ENCODE measurements around the gene LDB2. TPM values are rescaled to one million over a fixed set of nuclear protein-coding genes. Genes with fewer than 3 reads are reported as not detected.

Gene LDB2
- total RNA-seq, 2 experiments from 2014 or later: 0.14 TPM; not detected in 1

- peaks cover 10% of the 10 kb centered on the region for H3K9me3 Mint-ChIP-seq (ENCODE audit: low read depth)
- no peak for ATAC-seq
- intact Hi-C loops (cut with DNase I, micrococcal nuclease): no loop called here
Observed at GRCh38 chr4:16726368-16727050, 171.9 kb downstream of the LDB2 start.

GRCh38 chr4:16725252-16725651, 173.2 kb downstream of the LDB2 start:
- H3K9me3 Mint-ChIP-seq (ENCODE audit: low read depth): peaks cover 10% of the 10 kb centered on the region
- H3K27ac Mint-ChIP-seq: no peak overlapping the region
- H3K4me3 Mint-ChIP-seq: no peak overlapping the region
- peaks cover 3% of the 10 kb centered on the region for H3K27me3 Mint-ChIP-seq
- no peaks in the 10 kb centered on the region for H3K4me1 Mint-ChIP-seq
- ChIA-PET POLR2A (no interaction called here), CTCF (no interaction called here)
- ATAC-seq: no peak
- no peak for DNase-seq
- H3K36me3 Mint-ChIP-seq (ENCODE audit: low read depth): no peaks in the 10 kb centered on the region
- intact Hi-C loops (cut with DNase I, micrococcal nuclease): no loop called here

More at GRCh38 chr4:16726368-16727050, 171.9 kb downstream of the LDB2 start:
- Mint-ChIP-seq H3K4me1 (no peaks in the 10 kb centered on the region), H3K27me3 (peaks cover 3% of the 10 kb centered on the region), H3K27ac (no peak overlapping the region), H3K36me3 (ENCODE audit: low read depth) (no peaks in the 10 kb centered on the region), H3K4me3 (no peak overlapping the region)
- ChIA-PET POLR2A (no interaction called here), CTCF (interaction anchor here (0.9 kb wide), 1 partner anchor 10 kb away, joined by 3 read pairs; no protein-coding TSS in a partner anchor)
- DNase-seq: no peak

GRCh38 chr4:16722416-16722815, 176.0 kb downstream of the LDB2 start:
- ATAC-seq (no peak), DNase-seq (no peak)
- intact Hi-C loops (cut with DNase I, micrococcal nuclease): no loop called here
- ChIA-PET CTCF (no interaction called here), POLR2A (no interaction called here)
- Mint-ChIP-seq H3K36me3 (ENCODE audit: low read depth) (no peaks in the 10 kb centered on the region), H3K4me3 (no peak overlapping the region), H3K4me1 (no peaks in the 10 kb centered on the region), H3K27ac (no peak overlapping the region), H3K27me3 (no peaks in the 10 kb centered on the region), H3K9me3 (ENCODE audit: low read depth) (peaks cover 10% of the 10 kb centered on the region)

GRCh38 chr4:16721613-16722291, 176.7 kb downstream of the LDB2 start:
- no peaks in the 10 kb centered on the region for H3K27me3 Mint-ChIP-seq
- POLR2A ChIA-PET: no interaction called here
- no peak overlapping the region for H3K4me3 Mint-ChIP-seq
- DNase-seq (no peak), ATAC-seq (no peak)
- no peaks in the 10 kb centered on the region for H3K36me3 Mint-ChIP-seq (ENCODE audit: low read depth)
- peaks cover 10% of the 10 kb centered on the region for H3K9me3 Mint-ChIP-seq (ENCODE audit: low read depth)
- CTCF ChIA-PET: no interaction called here
- no peaks in the 10 kb centered on the region for H3K4me1 Mint-ChIP-seq
- H3K27ac Mint-ChIP-seq: no peak overlapping the region
- intact Hi-C loops (cut with DNase I, micrococcal nuclease): no loop called here

GRCh38 chr4:16720761-16721160, 177.7 kb downstream of the LDB2 start:
- Mint-ChIP-seq H3K9me3 (ENCODE audit: low read depth) (peaks cover 10% of the 10 kb centered on the region), H3K36me3 (ENCODE audit: low read depth) (no peaks in the 10 kb centered on the region), H3K27ac (no peak overlapping the region), H3K4me1 (no peaks in the 10 kb centered on the region), H3K4me3 (no peak overlapping the region), H3K27me3 (no peaks in the 10 kb centered on the region)
- no peak for ATAC-seq
- intact Hi-C loops (cut with DNase I, micrococcal nuclease): no loop called here
- ChIA-PET POLR2A (no interaction called here), CTCF (no interaction called here)
- DNase-seq: no peak

GRCh38 chr4:16717266-16717970, 181.0 kb downstream of the LDB2 start:
- Mint-ChIP-seq H3K36me3 (ENCODE audit: low read depth) (no peaks in the 10 kb centered on the region), H3K27ac (no peak overlapping the region), H3K4me1 (no peaks in the 10 kb centered on the region), H3K4me3 (no peak overlapping the region), H3K9me3 (ENCODE audit: low read depth) (peaks cover 1% of the 10 kb centered on the region), H3K27me3 (no peaks in the 10 kb centered on the region)
- no peak for DNase-seq
- ChIA-PET CTCF (interaction anchor here (1.4 kb wide), 1 partner anchor 9 kb away, joined by 3 read pairs; no protein-coding TSS in a partner anchor), POLR2A (no interaction called here)
- ATAC-seq: no peak
- intact Hi-C loops (cut with DNase I, micrococcal nuclease): no loop called here

- no peaks in the 10 kb centered on the region for H3K36me3 Mint-ChIP-seq (ENCODE audit: low read depth)
- ATAC-seq: no peak
- H3K27ac Mint-ChIP-seq: no peak overlapping the region
- H3K4me1 Mint-ChIP-seq: no peaks in the 10 kb centered on the region
- H3K4me3 Mint-ChIP-seq: no peak overlapping the region
- CTCF ChIA-PET: no interaction called here
- H3K9me3 Mint-ChIP-seq (ENCODE audit: low read depth): no peaks in the 10 kb centered on the region
- POLR2A ChIA-PET: no interaction called here
- intact Hi-C loops (cut with DNase I, micrococcal nuclease): no loop called here
- H3K27me3 Mint-ChIP-seq: peaks cover 2% of the 10 kb centered on the region
- DNase-seq: no peak
Observed at GRCh38 chr4:16715482-16715881, 183.0 kb downstream of the LDB2 start.

GRCh38 chr4:16714191-16714590, 184.3 kb downstream of the LDB2 start:
- CTCF ChIA-PET: interaction anchor here (1.1 kb wide), 1 partner anchor 403 kb away, joined by 3 read pairs; no protein-coding TSS in a partner anchor
- DNase-seq (no peak), ATAC-seq (no peak)
- no peak overlapping the region for H3K4me3 Mint-ChIP-seq
- POLR2A ChIA-PET: interaction anchor here (0.6 kb wide), 1 partner anchor 427 kb away, joined by 3 read pairs; no protein-coding TSS in a partner anchor
- H3K27ac Mint-ChIP-seq: no peak overlapping the region
- intact Hi-C loops (cut with DNase I, micrococcal nuclease): no loop called here
- no peaks in the 10 kb centered on the region for H3K36me3 Mint-ChIP-seq (ENCODE audit: low read depth)
- no peaks in the 10 kb centered on the region for H3K9me3 Mint-ChIP-seq (ENCODE audit: low read depth)
- peaks cover 2% of the 10 kb centered on the region for H3K27me3 Mint-ChIP-seq
- H3K4me1 Mint-ChIP-seq: no peaks in the 10 kb centered on the region

GRCh38 chr4:16713696-16714095, 184.7 kb downstream of the LDB2 start:
- POLR2A ChIA-PET: interaction anchor here (0.6 kb wide), 1 partner anchor 427 kb away, joined by 3 read pairs; no protein-coding TSS in a partner anchor
- CTCF ChIA-PET: interaction anchor here (1.1 kb wide), 1 partner anchor 403 kb away, joined by 3 read pairs; no protein-coding TSS in a partner anchor
- intact Hi-C loops (cut with DNase I, micrococcal nuclease): no loop called here
- no peak for ATAC-seq
- Mint-ChIP-seq H3K27me3 (peaks cover 2% of the 10 kb centered on the region), H3K4me3 (no peak overlapping the region), H3K9me3 (ENCODE audit: low read depth) (no peaks in the 10 kb centered on the region), H3K27ac (no peak overlapping the region), H3K36me3 (ENCODE audit: low read depth) (no peaks in the 10 kb centered on the region), H3K4me1 (no peaks in the 10 kb centered on the region)
- no peak for DNase-seq

- Mint-ChIP-seq H3K36me3 (ENCODE audit: low read depth) (no peaks in the 10 kb centered on the region), H3K27me3 (peaks cover 4% of the 10 kb centered on the region), H3K4me1 (no peaks in the 10 kb centered on the region), H3K9me3 (ENCODE audit: low read depth) (no peaks in the 10 kb centered on the region), H3K27ac (no peak overlapping the region), H3K4me3 (no peak overlapping the region)
- CTCF ChIA-PET: interaction anchor here (1.1 kb wide), 1 partner anchor 402 kb away, joined by 3 read pairs; no protein-coding TSS in a partner anchor
- POLR2A ChIA-PET: no interaction called here
- ATAC-seq (no peak), DNase-seq (no peak)
- intact Hi-C loops (cut with DNase I, micrococcal nuclease): no loop called here
Observed at GRCh38 chr4:16713271-16713670, 185.2 kb downstream of the LDB2 start.

- H3K36me3 Mint-ChIP-seq (ENCODE audit: low read depth): no peaks in the 10 kb centered on the region
- DNase-seq (no peak), ATAC-seq (no peak)
- no peak overlapping the region for H3K27ac Mint-ChIP-seq
- peaks cover 9% of the 10 kb centered on the region for H3K27me3 Mint-ChIP-seq
- H3K4me3 Mint-ChIP-seq: no peak overlapping the region
- CTCF ChIA-PET: no interaction called here
- intact Hi-C loops (cut with DNase I, micrococcal nuclease): no loop called here
- H3K9me3 Mint-ChIP-seq (ENCODE audit: low read depth): no peaks in the 10 kb centered on the region
- no peaks in the 10 kb centered on the region for H3K4me1 Mint-ChIP-seq
- POLR2A ChIA-PET: no interaction called here
Observed at GRCh38 chr4:16710198-16710597, 188.2 kb downstream of the LDB2 start.

All from activated CD4-positive, alpha-beta T cell treated with anti-CD3 and anti-CD28 coated beads for 36 hours (primary cell).